GM19463 (cell line): ENCODE measurements around the gene TSC22D3.
"Not testable (repeated sequence)": the region's sequence is repeated elsewhere in the genome, so short reads cannot be mapped to it uniquely, and the experiment has no call there.

Experiments used
- ATAC-seq: cut with Tn5 transposase; IDR thresholded peaks from one replicate; pipeline ENCODE4 v1.9.1; 2021; ENCODE audit warnings: mild to moderate bottlenecking, moderate library complexity; ENCODE audit not compliant: unreplicated experiment

The TSC22D3 gene

DNA sequence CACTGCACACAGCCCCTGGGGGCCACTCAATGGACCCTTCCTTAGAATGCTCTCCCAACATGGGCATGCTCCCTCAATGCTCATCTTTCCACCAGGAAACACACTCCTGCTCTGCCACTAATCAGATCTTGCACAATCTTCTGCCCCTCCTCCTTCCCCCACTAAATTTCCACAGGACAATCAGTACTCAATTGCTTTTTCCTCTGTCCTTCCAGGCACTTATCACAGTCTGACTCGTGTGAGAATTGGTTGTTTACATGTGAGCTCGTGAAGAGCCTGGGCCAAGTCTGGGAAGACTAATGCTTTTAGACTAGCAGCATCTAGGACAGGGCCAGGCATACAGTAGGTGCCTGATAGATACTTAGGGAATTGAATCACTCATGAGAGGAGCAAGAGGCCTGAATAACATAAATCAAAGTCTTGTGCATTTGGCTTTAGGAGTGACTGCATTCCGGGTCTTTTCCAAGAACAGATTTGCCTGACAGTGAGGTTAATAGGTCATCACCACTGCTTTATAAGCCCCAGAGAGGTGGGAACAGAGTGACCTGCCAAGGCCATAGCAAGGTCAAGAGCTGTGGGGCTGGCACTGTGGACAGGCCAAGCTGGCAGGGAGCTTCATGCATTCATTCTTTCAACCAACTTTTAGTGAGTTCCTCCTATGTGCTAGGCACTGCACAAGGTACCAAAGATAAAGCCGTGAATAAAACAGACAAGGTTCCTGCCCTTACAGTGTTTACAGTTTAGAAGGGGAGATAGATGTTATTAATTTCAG is 92.3 kb downstream of the TSC22D3 start:
- ATAC-seq = no peak

DNA sequence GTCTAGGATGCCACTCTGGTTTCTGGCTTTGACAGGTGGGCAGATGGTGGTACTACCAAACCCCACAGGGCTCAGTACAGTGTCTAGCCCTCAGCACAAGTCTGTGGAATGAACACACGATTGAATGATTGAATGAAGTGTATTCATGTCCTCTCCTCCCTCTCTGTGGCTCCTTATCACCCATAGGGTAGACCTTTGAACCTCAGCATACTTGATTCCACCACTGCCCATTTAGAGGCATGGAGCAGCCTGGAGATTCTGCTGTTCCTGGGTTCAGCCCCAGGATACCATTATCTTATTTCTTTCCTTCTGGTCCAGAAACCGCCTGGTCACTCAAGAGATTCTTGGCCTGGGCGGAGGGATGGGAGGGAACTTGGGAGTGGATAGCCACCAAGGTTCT is 93.3 kb downstream of the TSC22D3 start:
- no peak for ATAC-seq

DNA sequence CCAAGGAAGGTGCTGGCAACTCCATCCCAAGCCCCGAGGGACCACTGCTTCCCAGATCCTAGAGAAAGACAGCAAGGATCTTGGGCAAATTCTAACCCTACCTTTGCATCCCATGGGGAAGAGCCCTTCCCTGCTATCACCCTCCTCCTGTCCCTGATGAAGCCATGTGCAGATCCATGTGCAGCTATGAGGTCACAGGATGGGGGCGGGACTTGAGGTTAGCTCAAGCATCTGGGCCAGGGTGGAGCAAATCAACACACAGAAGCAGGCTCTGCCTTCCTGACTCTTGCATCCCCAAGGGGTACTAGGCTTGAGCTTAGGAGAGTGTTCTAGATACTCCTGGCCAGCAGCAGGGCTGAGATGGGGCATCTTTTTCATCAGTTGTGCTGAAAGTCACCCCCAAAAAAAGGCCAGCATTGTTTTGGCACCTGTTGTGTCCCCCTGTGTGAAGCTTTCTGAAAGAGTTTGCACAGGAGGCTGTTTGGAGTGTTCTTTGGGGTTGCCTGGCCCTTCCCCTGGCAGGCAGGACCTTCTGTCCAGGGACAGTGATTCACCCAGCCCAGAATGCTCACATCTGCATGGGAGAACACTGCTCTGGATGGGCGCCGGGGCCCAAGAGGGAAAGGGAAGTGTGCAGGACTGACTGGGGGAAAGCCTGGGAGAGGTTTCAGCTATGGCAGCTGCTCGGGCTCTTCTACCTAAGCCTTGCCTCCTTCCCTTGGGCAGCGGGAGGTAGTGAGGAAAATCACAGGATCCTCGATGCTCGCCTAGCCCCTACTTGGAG is 96.4 kb downstream of the TSC22D3 start:
- peak; percentile 17 for ATAC-seq

DNA sequence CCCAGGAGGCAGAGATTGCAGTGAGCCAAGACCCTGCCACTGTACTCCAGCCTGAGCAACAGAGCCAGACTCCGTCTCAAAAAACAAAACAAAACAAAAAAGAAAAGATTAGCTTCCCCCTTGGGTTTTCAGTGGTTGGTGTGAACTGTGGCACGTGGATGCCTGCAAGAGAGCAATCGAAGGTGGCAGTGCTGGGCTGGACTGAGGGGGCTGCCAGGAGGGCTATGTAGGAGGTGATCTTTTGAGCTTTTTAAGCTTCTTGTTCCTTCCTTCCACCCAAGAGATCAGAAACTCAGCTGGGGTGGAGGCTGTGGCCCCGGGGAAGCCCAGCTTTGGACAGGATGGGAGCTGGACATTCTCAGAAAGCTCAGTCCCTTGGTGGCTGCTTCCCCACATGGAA is 97.7 kb downstream of the TSC22D3 start:
- no peak for ATAC-seq

DNA sequence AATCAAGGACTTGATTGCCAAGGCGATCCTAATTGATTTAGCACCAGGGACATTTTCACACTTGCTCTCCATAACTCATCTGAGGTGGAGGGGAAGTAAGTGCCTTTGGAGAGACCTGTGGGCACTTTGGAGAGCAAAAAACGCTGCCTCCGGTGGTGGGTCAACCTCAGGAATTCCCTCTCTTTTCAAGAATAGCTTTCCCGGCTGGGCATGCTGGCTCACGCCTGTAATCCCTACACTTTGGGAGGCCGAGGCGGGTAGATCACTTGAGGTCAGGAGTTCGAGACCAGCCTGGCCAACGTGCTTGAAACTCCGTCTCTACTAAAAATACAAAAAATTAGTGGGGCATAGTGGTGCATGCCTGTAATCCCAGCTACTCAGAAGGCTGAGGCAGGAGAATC is 98.1 kb downstream of the TSC22D3 start:
- no peak for ATAC-seq

DNA sequence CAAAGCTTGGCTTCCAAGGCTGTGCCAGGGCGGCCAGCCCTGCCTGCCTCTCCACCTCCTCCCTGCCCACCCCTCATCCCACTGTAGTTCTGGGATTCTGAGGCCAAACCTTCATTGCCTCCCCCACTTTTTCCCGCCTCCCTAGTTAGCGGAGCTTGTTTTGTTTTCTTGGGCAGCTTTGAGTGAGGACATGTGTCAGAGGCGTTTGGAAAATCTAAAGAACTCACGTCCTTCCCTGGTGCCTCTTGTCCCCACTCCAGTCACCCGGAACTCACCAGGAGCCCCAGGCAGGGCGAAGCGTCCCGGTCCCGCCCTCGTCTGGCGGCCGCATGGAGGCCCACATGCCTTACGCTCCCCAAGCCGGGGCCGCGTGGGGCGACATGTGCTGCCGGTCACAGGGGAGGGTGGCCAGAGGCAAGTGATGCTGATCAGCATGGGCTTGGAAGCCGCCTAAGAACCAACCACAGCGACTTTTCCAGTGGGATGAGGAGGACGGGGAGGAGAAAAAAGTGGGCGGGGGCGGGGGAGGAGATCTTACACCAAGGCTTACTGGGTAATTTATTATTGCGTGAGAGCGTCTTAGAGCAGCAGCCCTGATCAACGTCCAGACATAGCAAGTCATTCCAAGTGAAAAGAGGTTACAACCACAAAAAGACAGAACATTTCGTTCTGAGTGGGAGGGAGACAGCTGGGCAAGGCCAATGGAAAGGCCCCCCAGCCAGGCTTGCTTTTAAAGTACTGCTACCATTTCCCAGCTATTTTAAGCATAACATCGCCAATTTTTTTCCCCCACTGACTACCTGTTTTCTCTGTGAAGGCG is 98.8 kb downstream of the TSC22D3 start:
- ATAC-seq = no peak

DNA sequence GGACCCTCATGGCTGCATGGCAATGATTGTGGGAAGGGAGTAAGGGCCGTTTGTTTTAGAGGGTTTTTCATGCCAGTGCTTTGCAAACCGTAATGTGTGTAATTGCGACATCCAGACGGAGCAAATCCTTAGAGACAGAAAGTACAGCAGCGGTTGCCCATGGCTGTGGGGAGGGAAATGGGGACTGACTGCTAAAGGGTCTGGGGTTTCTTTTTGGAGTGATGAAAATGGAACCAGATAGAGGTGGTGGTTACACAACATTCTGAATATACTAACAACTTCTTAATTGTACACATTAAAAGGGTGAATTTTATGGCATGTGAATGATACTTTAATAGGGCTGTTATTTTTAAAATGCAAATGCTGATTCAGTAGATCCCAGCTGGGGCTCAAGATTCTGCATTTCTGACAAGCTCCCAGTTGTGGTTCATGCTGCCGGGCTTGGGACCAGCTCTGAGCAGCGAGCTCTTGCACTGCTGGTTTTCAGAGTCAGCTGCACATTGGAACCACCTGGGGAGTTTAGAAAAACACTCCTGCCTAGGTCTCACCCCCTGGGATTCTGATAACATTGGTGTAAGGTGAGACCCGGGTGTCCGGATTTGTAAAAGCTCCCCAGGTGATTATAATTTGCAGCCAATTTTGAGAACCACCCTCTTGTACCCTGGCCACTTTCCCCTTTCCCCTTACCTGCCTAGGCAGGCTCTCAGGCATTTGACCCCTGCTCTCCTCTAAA is 99.6 kb downstream of the TSC22D3 start:
- no peak for ATAC-seq

DNA sequence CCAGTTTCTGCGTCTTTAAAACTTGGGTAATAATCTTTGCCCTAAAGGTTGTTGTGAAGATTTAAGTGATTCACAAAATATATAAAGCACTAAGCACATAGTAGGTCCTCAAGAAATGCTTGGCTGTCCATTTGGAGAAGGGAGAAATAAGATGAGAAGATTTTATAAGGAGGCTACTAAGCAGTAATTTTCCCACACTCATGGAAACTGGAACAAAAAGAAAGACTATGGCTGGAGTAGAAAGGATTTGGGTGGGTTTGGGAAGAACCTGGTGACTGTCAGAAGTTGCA is 100.3 kb downstream of the TSC22D3 start:
- ATAC-seq = no peak

DNA sequence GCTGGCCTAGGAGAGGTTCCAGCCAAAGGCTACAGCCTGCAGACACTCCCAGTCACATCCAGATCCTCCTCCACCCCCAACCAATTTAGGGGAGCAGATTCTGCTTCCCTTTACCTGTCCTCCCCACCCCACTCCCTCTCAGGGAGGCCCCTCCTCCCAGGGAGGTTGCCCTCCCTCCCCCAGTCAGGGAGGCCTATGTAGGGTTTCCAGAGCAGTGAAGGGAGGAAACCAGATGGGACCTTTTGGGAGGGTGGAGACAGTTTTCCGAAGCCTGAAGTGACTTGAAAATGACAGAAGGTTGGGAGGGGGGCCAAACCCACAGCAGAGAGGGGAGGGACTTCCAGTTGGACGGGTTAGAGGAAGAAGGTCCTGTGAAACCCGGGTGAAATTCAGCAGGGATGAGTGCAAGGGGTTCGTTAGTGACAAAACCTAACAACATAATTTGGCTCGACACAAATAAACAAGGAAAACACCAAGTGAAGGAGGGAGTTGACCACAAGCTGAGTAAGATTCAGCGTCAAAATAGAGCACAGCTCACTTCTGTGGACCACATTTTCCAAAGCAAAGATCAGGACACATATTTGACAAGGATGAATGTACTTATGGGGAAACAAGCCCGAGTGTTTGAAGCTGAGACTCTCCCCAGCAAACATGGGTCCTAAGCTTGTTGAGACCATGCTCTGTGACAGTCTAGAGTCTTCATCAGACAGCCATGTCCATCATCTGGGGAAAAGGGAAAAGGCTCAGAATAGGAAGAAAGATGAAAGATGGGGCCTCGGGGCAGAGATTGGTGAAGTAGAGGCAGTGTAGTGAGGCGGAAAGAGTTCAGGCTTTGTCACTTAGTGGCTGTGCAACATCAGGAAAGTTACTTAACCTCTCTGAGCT is 100.9 kb downstream of the TSC22D3 start:
- peak; percentile 8 for ATAC-seq

DNA sequence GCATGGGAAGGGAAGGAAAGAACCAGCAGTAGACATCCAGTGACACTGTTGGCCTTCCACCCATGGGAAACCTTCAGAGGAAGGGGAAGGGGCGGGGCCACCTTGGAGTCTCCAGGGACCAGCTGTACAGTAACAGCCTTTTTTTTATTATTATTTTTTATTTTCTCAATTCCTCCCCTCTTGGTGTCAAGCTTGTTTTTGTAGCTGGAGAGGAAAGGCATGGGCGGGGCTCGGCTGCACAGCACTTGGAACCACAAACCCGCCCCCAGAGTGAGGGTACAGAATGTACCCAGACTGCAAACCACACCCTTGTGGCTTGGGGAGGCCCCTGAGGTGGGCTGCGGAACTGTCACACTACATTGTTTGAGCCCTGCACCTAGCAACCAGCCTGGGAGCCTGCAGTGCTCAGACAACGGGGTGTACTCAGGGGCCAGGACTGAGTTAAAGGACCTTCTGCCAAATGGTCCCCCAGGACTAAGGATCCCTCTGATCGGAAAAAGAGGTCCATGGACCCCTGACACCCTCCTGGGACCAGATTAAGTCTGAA is 101.6 kb downstream of the TSC22D3 start:
- ATAC-seq = peak; percentile 84

DNA sequence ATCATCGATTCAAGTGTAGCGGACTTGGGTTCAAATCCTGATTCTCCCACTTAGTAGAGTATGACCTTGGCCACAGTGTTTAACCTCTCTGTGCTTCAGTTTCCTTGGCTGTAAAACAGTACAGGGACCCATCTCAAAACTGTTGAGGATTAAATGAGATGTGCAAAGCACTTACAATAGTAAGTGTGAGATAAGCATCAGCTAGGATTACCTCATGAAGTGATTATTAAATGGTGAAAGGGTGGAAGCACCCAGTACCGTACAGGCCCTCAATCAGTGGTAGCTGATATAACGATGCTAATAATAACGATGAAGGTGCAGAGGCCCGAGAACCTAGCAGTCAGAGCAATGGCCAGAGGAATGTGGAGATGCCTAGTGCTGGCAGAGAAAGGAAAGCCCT is 102.2 kb downstream of the TSC22D3 start:
- no peak for ATAC-seq

DNA sequence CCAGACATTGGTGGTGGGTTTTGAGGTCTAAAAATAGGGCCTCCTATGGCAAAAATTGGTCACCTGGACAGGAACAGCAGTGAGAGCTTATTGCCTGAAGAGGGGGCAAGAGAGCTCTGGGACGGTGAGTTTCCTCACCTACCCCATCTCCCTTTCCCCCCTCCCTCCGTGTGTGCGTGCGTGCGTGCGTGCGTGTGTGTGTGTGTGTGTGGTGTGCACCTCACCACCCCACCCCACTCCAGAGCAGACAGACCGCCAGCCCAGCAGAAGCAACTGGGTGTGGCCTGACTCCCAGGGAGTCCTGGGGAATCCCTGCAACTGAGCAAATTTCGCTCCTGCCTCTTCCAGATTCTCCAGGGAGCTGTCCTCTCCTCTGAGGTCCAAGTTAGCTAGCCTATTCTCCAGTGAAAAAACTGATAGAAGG is 102.6 kb downstream of the TSC22D3 start:
- ATAC-seq = peak; percentile 26

DNA sequence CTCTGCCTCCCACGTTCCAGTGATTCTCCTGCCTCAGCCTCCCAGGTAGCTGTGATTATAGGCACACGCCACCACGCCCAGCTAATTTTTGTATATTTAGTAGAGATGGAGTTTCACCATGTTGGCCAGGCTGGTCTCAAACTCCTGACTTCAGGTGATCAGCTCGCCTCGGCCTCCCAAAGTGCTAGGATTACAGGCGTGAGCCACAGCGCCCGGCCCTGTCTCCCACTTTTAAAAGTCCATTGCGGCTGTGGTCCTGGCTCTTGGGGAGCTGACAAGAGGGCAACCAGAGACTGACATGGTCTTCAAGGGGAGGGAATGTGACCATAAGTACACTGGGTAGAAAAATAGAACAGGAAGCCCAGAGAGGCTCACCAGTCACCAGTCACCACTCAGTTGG is 104.3 kb downstream of the TSC22D3 start:
- ATAC-seq = not testable (repeated sequence)

DNA sequence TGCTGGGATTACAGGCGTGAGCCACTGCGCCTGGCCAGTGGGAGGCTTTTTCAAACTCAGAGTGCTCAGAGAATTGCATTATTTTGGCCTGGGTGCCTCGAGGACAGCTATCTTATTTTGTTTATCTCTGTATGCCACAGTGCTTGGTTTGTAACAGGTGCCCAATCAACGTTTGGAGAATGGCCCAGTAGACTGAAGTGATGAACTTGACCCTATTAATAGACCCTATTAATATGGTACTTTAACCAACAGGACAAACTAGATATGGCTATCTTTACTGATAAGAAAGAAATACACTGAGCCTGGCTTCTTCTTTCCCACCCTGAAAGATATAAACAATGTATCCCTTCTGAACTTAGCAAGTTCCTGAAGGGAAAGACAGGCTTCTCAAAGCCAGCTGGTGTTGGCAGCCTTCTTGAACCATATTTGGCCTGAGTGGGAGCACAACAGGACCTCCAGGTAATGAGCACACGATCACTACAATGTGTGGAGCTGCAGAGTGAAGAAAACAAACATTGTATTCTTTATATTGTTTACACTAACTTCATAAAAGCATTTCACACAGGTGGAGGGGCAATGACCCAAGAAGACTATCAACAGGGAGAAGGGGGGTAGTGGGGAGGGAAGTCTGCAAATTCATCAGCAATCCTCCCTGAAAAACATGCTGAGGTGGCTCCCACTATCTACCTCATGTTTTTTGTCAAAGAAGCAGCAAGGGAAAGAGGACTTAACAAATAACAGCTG is 105.5 kb downstream of the TSC22D3 start:
- no peak for ATAC-seq

DNA sequence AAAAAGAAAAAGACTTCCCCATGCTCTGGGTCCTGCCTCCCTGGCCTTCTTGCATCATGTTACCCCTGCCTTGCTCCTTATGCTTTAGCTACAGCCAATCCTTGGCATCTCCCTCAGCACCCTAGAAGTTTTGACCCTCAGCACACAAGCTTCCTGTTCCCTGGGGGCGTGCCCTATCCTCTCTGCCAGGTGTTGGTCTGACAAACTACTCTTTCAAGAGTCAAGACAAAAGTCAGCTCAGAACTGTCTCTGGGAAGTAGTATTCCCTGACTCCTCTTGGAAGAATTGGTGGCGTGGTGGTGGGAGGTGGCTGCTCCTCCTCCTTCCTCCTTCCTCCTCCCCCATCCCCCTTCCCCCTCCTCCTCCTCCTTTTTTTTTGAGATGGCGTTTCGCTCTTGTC is 106.3 kb downstream of the TSC22D3 start:
- no peak for ATAC-seq

DNA sequence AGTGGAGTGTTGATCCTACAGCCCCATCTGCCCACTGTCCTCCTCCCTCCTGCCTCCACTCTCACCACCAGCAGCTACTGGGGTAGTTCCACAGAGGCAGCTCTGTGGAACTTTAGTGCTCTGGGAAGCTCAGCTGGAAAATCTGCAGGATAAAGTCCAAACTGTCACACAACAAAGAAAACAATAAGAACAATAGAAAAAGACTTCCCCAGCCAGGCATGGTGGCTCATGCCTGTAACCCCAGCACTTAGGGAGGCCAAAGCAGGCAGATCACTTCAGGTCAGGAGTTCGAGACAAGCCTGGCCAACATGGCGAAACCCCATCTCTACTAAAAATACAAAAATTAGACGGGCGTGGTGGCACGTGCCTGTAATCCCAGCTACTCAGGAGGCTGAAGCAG is 106.9 kb downstream of the TSC22D3 start:
- not testable (repeated sequence) for ATAC-seq

DNA sequence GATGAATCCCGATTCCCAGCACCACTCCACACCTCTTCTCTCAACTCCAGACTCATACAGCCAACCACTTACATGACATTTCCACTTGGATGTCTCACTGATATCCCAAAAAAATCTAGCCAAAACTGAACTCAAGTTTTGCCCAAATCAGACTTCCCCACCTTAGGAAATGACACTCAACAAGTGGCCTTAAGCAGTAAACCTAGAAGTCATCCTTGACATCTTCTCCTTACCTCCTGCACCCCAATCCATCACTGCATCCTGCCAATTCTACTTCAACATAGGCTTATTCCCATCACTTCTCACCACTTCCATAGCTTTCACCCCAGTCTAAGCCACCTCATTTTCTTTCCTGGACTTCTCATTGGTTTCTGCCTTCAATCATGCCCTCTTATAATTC is 108.2 kb downstream of the TSC22D3 start:
- ATAC-seq = no peak

DNA sequence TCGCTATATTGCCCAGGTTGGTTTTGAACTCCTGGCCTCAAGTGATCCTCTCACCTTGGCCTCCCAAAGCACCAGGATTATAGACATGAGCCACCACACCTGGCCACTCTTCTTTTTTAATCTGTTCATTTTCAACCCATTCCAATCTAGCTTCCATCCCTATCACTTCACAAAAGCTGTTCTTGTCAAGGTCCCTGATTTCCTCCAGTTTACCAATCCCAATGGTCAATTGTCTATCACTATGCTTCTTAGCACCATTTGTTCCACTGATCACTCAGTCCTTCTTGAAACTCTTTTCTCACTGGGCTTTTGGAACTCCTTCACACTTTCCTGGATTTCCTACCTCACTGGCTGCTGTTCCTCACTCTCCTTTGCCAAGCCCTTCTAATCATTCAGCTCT is 108.7 kb downstream of the TSC22D3 start:
- ATAC-seq = no peak
